ENCODE data around the gene MAP3K2. TPM values are rescaled to one million over a fixed set of nuclear protein-coding genes. Genes with fewer than 3 reads are reported as not detected.
"Not testable (repeated sequence)": the region's sequence is repeated elsewhere in the genome, so short reads cannot be mapped to it uniquely, and the experiment has no call there.

MAP3K2 gene
- total RNA-seq, 1 donor from 2014 or later: 62.2 TPM

DNA sequence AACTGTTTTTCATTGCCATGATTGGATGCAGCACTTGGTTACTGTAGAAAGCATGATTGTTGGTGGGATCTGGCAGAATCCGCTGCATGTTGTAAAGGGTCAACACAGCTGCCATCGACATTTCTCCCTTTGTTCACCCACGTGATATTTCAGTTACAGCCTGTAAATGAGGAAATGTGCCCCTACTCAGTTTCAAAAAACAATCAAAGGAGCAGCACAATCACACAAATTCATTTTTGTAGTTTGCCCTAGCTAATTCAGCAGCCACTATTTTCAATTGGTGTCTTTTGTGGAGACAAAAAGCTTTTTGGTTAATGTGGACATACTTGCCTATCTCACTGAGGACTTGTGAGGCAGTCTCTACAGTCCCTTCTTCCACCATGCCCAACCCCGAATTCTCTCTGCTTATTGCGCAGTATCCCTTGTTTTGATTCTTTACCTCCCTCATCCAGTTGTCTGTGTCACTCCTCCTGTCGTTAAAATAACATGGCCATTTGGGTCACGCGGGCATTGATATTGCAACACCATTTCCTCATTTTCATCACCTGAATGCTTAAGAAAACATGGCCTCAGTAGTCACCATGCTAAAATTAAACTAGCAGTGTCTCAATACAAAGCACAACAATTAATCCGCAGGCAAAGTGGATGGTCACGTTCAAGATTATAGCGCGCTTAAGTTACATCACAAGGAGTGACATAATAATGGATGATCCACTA is 24.0 kb upstream of the MAP3K2 start:
- peaks cover 46% of the 10 kb centered on the region for H3K4me1 Mint-ChIP-seq (ENCODE audit: low read depth, unreplicated experiment)
- H3K9me3 Mint-ChIP-seq (ENCODE audit: unreplicated experiment): peaks cover 2% of the 10 kb centered on the region
- DNase-seq (ENCODE audit: low read depth) (no peak), FAIRE-seq (no peak)
- Histone ChIP-seq H3K27ac (ENCODE audit: low read depth, low read length) (no peak overlapping the region), H3K79me2 (ENCODE audit: insufficient read depth, low read length) (no peaks in the 10 kb centered on the region), H3K27me3 (ENCODE audit: insufficient read depth, low read length) (no peaks in the 10 kb centered on the region), H4K20me1 (ENCODE audit: insufficient read depth, low read length) (no peaks in the 10 kb centered on the region), H3K9me3 (ENCODE audit: insufficient read depth, low read depth, low read length) (no peaks in the 10 kb centered on the region), H2AFZ (ENCODE audit: low read depth, low read length) (peak overlapping the region; percentile 27), H3K4me3 (ENCODE audit: insufficient read depth, low read depth, low read length) (no peak overlapping the region), H3K4me1 (ENCODE audit: insufficient read depth, low read length) (peaks cover 55% of the 10 kb centered on the region), H3K4me2 (ENCODE audit: low read length) (peak overlapping the region; percentile 37), H3K36me3 (ENCODE audit: insufficient read depth, low read length) (no peaks in the 10 kb centered on the region), H3K9ac (ENCODE audit: low read length) (no peak overlapping the region)
- no peaks in the 10 kb centered on the region for H3K36me3 Mint-ChIP-seq (ENCODE audit: low read depth, unreplicated experiment)
- H3K27ac Mint-ChIP-seq (ENCODE audit: unreplicated experiment): peak overlapping the region; percentile 21
- TF ChIP-seq EZH2 (IDR thresholded peaks at IDR 0.05; ENCODE audit: insufficient read depth, low read length): no peak
- TF ChIP-seq CTCF (IDR thresholded peaks at IDR 0.05; ENCODE audit: insufficient read depth, low read depth, low read length): no peak
- peaks cover 6% of the 10 kb centered on the region for H3K27me3 Mint-ChIP-seq (ENCODE audit: low read depth, unreplicated experiment)
- H3K4me3 Mint-ChIP-seq (ENCODE audit: unreplicated experiment): no peak overlapping the region

DNA sequence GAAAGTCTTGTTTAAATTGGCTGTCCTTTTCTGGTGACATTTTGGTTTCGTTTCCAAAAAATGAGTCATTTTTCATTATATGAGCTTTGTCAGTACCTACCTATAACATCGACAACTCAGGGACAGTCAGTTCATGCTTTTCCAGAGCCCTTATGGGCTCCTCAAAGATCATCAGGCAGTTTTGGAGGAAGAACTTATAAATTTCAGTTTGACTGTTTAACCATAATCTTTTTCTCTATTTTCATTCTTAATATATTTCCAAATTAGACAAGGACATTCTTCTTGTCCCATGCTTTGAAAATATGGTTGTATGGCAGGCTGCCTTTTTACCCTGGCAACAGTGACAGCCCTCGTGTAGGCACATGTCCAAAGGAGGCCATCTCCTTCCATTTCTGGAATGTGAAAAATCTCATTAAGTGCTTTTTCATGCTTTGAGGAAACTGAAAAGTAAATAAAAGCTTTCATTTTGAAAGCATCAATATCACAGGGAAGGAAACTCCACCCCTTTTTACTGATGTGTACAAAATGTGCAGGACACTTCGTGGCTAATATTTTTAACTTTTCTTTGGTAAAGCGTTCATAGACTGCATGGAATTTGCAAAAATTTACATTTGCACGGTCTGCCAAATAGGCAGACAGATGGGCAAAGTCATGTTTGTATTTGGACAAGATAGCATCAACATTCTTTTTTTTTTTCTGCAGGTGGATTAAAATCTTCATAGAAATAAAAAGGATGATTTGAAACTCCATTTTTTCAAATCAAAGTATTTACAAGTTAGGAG is 23.3 kb upstream of the MAP3K2 start:
- Histone ChIP-seq H2AFZ (ENCODE audit: low read depth, low read length) (no peak overlapping the region), H3K9me3 (ENCODE audit: insufficient read depth, low read depth, low read length) (no peaks in the 10 kb centered on the region), H3K4me3 (ENCODE audit: insufficient read depth, low read depth, low read length) (peak overlapping the region; percentile 14), H3K4me1 (ENCODE audit: insufficient read depth, low read length) (peaks cover 51% of the 10 kb centered on the region), H3K79me2 (ENCODE audit: insufficient read depth, low read length) (no peaks in the 10 kb centered on the region), H3K4me2 (ENCODE audit: low read length) (peak overlapping the region; percentile 37), H3K27ac (ENCODE audit: low read depth, low read length) (peak overlapping the region; percentile 30), H4K20me1 (ENCODE audit: insufficient read depth, low read length) (no peaks in the 10 kb centered on the region), H3K36me3 (ENCODE audit: insufficient read depth, low read length) (no peaks in the 10 kb centered on the region), H3K9ac (ENCODE audit: low read length) (peak overlapping the region; percentile 3), H3K27me3 (ENCODE audit: insufficient read depth, low read length) (no peaks in the 10 kb centered on the region)
- Mint-ChIP-seq H3K27ac (ENCODE audit: unreplicated experiment) (peak overlapping the region; percentile 45), H3K4me1 (ENCODE audit: low read depth, unreplicated experiment) (peaks cover 42% of the 10 kb centered on the region), H3K4me3 (ENCODE audit: unreplicated experiment) (no peak overlapping the region), H3K36me3 (ENCODE audit: low read depth, unreplicated experiment) (no peaks in the 10 kb centered on the region), H3K9me3 (ENCODE audit: unreplicated experiment) (peaks cover 2% of the 10 kb centered on the region), H3K27me3 (ENCODE audit: low read depth, unreplicated experiment) (no peaks in the 10 kb centered on the region)
- DNase-seq (ENCODE audit: low read depth) (peak; percentile 49), FAIRE-seq (no peak)
- TF ChIP-seq CTCF (IDR thresholded peaks at IDR 0.05; ENCODE audit: insufficient read depth, low read depth, low read length) (no peak), EZH2 (IDR thresholded peaks at IDR 0.05; ENCODE audit: insufficient read depth, low read length) (no peak)

- H3K79me2 ChIP-seq (ENCODE audit: insufficient read depth, low read length): not testable (repeated sequence)
Observed at GRCh38 chr2:127409716-127410115, 21.9 kb upstream of the MAP3K2 start.

More at GRCh38 chr2:127409716-127410115, 21.9 kb upstream of the MAP3K2 start:
- not testable (repeated sequence) for H3K27ac Mint-ChIP-seq (ENCODE audit: unreplicated experiment); H3K27ac ChIP-seq (ENCODE audit: low read depth, low read length); H3K9ac ChIP-seq (ENCODE audit: low read length); H3K36me3 ChIP-seq (ENCODE audit: insufficient read depth, low read length); H3K27me3 Mint-ChIP-seq (ENCODE audit: low read depth, unreplicated experiment); FAIRE-seq; DNase-seq (ENCODE audit: low read depth); H3K4me3 ChIP-seq (ENCODE audit: insufficient read depth, low read depth, low read length); H3K36me3 Mint-ChIP-seq (ENCODE audit: low read depth, unreplicated experiment); H3K9me3 ChIP-seq (ENCODE audit: insufficient read depth, low read depth, low read length); H3K4me2 ChIP-seq (ENCODE audit: low read length); H3K4me3 Mint-ChIP-seq (ENCODE audit: unreplicated experiment); H4K20me1 ChIP-seq (ENCODE audit: insufficient read depth, low read length); H3K9me3 Mint-ChIP-seq (ENCODE audit: unreplicated experiment); H2AFZ ChIP-seq (ENCODE audit: low read depth, low read length); H3K27me3 ChIP-seq (ENCODE audit: insufficient read depth, low read length)
- peaks cover 42% of the 10 kb centered on the region for H3K4me1 ChIP-seq (ENCODE audit: insufficient read depth, low read length)
- H3K4me1 Mint-ChIP-seq (ENCODE audit: low read depth, unreplicated experiment): peaks cover 42% of the 10 kb centered on the region
